ENCODE measurements around the gene CGREF1. TPM values are rescaled to one million over a fixed set of nuclear protein-coding genes. Genes with fewer than 3 reads are reported as not detected.

CGREF1 gene
- total RNA-seq, 1 experiment from 2014 or later = 2.1 TPM

- Histone ChIP-seq H3K27ac (ENCODE audit: insufficient read length, low read depth, low read length) (no peak overlapping the region), H3K4ac (ENCODE audit: low read depth, low read length) (no peak overlapping the region), H2BK5ac (ENCODE audit: insufficient read length, low read length) (no peak overlapping the region), H4K20me1 (ENCODE audit: control insufficient read depth, insufficient read depth, insufficient read length) (no peaks in the 10 kb centered on the region), H3K23me2 (ENCODE audit: insufficient read length, low read depth, low read length, poor library complexity, severe bottlenecking) (no peaks in the 10 kb centered on the region), H4K8ac (replicated peaks; ENCODE audit: insufficient read length, low read depth, low read length) (no peak overlapping the region), H3K9me3 (ENCODE audit: control insufficient read depth, low read depth, low read length) (no peaks in the 10 kb centered on the region), H3K79me1 (ENCODE audit: insufficient read depth, low read depth, low read length, poor library complexity, severe bottlenecking) (no peaks in the 10 kb centered on the region), H2BK12ac (ENCODE audit: insufficient read length, low read depth, low read length) (no peak overlapping the region), H3K79me2 (ENCODE audit: insufficient read depth, low read length) (no peaks in the 10 kb centered on the region), H3K23ac (ENCODE audit: insufficient read length, low read depth, low read length) (no peak overlapping the region), H3K56ac (ENCODE audit: insufficient read length, low read depth, low read length) (no peak overlapping the region), H3K18ac (ENCODE audit: insufficient read length, low read depth, low read length) (no peak overlapping the region), H3K27me3 (ENCODE audit: insufficient read depth, low read length) (no peaks in the 10 kb centered on the region), H3K4me2 (ENCODE audit: insufficient read depth, insufficient read length, low read length) (no peak overlapping the region), H3K14ac (ENCODE audit: insufficient read depth, low read length) (no peak overlapping the region), H3K9ac (ENCODE audit: extremely low read depth, insufficient read length, low read length) (no peak overlapping the region), H2BK120ac (ENCODE audit: low read depth, low read length, poor library complexity, severe bottlenecking) (no peak overlapping the region), H2BK15ac (ENCODE audit: low read depth, low read length) (no peak overlapping the region), H2AK5ac (ENCODE audit: insufficient read length, low read length) (no peak overlapping the region), H4K91ac (ENCODE audit: insufficient read length, low read depth, low read length) (no peak overlapping the region), H4K5ac (ENCODE audit: insufficient read length, low read depth, low read length) (no peak overlapping the region), H3K4me1 (ENCODE audit: insufficient read depth, low read length) (no peaks in the 10 kb centered on the region), H3T11ph (ENCODE audit: low read length) (no peak overlapping the region), H2BK20ac (ENCODE audit: low read depth, low read length, poor library complexity, severe bottlenecking) (no peak overlapping the region), H2AFZ (ENCODE audit: low read length) (no peak overlapping the region)
- peaks cover 17 to 63% (median 60%) of the 10 kb centered on the region in 3 experiments; a peak in 6 of 7 replicates for H3K36me3 Mint-ChIP-seq (ENCODE audit: insufficient read depth in 1 of 3, low read depth in 3 of 3)
- H3K27ac Mint-ChIP-seq = no peak overlapping the region
- no peaks in the 10 kb centered on the region for H3K27me3 Mint-ChIP-seq (ENCODE audit: low read depth)
- H3K4me3 Mint-ChIP-seq = no peak overlapping the region
- H3K4me1 Mint-ChIP-seq = no peaks in the 10 kb centered on the region
- TF ChIP-seq, protein P1, sequence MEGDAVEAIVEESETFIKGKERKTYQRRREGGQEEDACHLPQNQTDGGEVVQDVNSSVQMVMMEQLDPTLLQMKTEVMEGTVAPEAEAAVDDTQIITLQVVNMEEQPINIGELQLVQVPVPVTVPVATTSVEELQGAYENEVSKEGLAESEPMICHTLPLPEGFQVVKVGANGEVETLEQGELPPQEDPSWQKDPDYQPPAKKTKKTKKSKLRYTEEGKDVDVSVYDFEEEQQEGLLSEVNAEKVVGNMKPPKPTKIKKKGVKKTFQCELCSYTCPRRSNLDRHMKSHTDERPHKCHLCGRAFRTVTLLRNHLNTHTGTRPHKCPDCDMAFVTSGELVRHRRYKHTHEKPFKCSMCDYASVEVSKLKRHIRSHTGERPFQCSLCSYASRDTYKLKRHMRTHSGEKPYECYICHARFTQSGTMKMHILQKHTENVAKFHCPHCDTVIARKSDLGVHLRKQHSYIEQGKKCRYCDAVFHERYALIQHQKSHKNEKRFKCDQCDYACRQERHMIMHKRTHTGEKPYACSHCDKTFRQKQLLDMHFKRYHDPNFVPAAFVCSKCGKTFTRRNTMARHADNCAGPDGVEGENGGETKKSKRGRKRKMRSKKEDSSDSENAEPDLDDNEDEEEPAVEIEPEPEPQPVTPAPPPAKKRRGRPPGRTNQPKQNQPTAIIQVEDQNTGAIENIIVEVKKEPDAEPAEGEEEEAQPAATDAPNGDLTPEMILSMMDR (conservative IDR thresholded peaks at IDR 0.05) = no peak
- DNase-seq = no peak
- no peaks in the 10 kb centered on the region for H3K9me3 Mint-ChIP-seq
- no CpG with 5 or more reads among the region's 10 CpGs for WGBS (ENCODE audit: extremely low coverage, insufficient read length, low lambda C conversion rate)
Measured at GRCh38 chr2:27058210-27058609, 60.7 kb downstream of the CGREF1 start.

Measured in H9 (cell line).